22Rv1 (cell line): ENCODE measurements around the gene FILIP1L.

Source experiments
- H3K27ac ChIP-seq: fragments of 450-650 bp; 2 replicates; pipeline ENCODE4 v1.5.1; 2017
- ZFX ChIP-seq: fragments of 450-650 bp; IDR thresholded peaks from 2 replicates; pipeline ENCODE4 v1.6.1; 2017; ENCODE audit warnings: antibody characterized with exemption, borderline replicate concordance
- TF ChIP-seq, protein P1 (sequence below): fragments of 450-650 bp; IDR thresholded peaks from 2 replicates; pipeline ENCODE4 v1.5.1; 2017; ENCODE audit warnings: mild to moderate bottlenecking

The FILIP1L gene

DNA sequence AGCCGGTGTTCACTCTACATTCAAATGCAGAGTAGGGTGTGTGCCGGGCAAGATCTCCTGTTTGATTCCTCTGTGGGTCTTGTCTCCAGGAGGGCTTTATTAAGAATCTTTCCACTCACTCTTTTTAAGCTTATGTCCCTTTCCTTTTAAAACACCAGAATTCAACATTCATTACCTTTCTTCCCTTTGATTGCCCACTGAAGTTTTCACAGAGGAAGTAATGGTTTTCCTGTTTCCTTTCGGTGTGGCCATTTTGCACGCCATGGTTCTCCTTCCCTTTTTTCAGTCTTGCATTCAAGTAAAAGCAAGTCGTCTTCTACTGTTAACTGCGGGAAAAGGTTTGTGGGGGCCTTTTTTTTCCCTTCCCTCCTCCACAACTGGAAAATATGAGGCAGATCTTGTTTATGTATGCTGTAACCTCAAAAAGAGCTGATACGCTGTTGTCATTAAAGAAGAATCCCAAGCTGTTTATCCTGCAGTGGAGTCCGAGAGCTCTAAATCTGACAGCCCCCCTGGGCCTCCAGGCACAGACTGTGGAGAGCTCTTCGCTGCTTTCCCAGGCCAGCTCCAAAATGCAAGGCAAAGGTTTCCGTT, 40.5 kb downstream of the FILIP1L start:
- no peak overlapping the region for H3K27ac ChIP-seq

DNA sequence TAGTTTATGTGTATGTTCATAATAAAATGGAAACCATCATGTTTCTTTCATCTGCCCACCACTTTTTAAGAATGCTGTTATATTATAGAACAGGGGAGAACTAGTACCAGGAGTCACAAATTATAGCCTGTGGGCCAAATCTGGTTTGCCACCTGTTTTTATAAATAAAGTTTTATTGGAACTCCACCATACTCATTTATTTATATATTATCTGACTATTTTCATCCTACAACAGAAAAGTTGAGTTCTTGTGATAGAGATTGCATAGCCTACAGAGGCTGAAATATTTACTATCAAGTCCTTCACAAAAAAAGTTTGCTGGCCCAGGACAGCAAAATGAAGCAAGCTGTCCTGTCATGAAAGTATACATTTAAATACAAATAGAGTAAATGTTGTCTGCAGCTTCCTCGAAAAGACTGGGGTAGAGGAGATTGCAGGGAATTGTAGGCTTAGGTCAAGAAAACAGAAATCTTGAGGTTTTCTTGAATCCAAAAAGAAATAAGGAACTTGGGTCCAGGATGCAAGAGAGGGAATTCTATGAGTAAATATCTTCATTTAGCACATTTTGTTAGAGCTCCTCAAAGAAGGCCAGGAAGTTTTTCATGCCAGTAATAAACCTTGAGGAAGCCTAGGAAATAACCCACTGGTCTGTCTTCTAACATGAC, 41.1 kb downstream of the FILIP1L start:
- no peak for TF ChIP-seq ZFX
- TF ChIP-seq, protein P1, sequence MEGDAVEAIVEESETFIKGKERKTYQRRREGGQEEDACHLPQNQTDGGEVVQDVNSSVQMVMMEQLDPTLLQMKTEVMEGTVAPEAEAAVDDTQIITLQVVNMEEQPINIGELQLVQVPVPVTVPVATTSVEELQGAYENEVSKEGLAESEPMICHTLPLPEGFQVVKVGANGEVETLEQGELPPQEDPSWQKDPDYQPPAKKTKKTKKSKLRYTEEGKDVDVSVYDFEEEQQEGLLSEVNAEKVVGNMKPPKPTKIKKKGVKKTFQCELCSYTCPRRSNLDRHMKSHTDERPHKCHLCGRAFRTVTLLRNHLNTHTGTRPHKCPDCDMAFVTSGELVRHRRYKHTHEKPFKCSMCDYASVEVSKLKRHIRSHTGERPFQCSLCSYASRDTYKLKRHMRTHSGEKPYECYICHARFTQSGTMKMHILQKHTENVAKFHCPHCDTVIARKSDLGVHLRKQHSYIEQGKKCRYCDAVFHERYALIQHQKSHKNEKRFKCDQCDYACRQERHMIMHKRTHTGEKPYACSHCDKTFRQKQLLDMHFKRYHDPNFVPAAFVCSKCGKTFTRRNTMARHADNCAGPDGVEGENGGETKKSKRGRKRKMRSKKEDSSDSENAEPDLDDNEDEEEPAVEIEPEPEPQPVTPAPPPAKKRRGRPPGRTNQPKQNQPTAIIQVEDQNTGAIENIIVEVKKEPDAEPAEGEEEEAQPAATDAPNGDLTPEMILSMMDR, result no peak
- H3K27ac ChIP-seq, result no peak overlapping the region

More for the DNA sequence above, 40.5 kb downstream of the FILIP1L start:
- no peak for TF ChIP-seq ZFX
- TF ChIP-seq, protein P1, result no peak

DNA sequence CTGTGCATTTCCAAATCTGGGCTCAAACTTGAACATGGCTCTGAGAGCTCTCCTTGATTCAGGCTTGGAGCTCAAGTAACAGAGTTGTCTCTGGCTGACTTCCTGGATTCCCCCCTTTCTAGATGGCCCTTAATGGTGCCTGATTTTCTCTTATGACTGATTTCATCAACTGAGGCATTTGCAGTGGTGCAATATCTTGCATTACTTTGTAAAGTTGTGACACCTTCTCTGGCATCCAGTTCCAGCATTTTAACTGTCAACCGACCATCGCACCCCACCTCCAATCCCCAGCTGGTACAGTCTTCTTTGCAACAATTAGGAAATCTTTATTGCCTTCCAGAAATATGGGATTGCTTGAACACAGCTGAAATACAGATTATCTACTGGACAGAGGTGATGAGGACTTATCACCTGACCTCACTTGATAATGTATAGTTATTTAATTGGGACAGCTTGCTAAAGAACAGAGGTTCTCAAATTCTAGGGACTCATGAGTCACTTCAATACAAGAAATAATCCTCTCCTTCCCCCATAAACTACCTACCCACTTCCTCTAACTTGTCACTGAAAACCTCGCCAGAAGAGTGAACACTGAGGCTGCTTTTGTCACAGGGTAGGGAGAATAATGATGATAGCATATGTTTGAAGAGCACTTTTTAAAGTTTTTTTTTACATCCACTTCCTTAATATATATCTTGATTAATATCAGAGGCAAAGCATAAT, 41.8 kb downstream of the FILIP1L start:
- TF ChIP-seq ZFX, result no peak
- TF ChIP-seq, protein P1, result no peak
- no peak overlapping the region for H3K27ac ChIP-seq

DNA sequence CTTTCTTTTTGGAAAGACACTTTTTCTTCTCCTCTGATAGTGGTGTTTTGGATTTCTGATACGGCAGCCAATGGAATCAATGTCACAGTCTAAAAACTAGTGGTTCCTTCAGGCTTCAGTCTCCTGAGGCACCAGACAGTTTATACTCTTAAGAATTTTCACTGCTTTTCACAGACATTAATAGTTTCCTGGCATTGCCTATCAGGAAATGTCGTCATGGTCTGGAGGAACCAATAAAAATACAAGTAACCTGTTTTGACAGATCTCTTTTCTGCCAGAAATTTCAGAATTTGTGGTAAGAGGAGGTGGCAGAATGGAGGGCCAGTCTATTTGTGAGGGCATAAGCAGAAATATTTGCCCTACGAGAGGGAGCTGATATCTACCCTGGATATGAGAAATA, 44.8 kb downstream of the FILIP1L start:
- TF ChIP-seq, protein P1, result no peak
- no peak for TF ChIP-seq ZFX
- H3K27ac ChIP-seq, result no peak overlapping the region

DNA sequence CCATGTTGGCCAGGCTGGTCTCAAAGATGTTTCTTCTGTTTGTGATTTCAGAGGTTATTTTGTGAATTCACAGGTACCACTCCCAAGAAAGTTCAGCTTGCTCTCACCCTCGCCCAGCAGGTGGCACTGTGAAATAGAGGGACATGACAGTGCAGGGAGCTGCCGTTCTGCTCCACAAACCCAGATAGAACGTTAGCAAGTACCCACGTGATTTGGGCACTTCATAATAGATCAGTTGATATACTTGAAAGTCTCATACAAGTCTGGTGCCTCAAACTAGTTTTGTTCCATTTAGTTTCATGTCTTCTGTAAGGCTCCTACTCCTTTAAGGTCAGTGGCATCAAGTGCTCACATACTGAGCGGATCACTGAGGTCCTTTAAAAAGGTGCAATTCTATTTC, 45.5 kb downstream of the FILIP1L start:
- TF ChIP-seq ZFX, result no peak
- TF ChIP-seq, protein P1, result peak; percentile 76
- no peak overlapping the region for H3K27ac ChIP-seq

DNA sequence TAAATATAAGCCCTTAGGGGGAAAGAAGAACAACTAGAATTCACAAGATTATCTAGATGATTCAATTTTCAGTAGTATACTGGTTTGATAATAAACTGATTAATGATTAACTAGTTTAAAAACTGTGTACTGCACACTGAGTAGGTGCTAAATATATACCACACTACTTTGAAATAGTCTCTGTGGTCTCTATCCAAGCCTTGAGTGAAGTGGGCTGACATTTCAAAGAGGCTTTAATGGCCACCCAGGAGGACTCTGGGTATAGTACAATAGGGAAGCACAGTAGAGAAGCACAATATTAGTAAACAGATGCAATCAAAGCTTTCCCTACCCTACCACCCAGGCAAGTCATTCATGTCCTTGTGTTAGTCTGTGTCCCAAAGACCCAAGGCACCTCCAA, 46.7 kb downstream of the FILIP1L start:
- TF ChIP-seq, protein P1, result no peak
- TF ChIP-seq ZFX, result no peak
- peak overlapping the region; percentile 27 for H3K27ac ChIP-seq
